Measurements from ENCODE around the gene TMEM59.

DNA sequence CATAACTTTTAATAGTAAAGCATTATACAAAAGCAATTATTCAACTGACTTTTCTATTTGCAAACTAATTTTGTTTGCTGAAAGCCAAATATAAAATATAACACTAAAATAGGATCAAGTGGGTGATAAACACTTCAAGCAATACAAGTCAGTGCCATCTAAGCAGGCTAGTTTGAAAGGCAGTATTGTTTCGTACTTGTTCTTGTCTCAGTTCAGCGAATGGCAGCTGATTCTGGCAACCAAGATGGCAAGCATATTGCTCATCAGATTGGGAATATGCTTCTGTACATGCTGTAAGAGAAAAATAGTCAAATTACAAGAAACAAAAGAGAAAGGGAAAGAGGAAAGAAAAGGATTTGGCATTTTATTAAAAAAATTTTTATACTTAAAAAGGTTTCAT is 7.5 kb downstream of the TMEM59 start:
- TF ChIP-seq, protein P1, sequence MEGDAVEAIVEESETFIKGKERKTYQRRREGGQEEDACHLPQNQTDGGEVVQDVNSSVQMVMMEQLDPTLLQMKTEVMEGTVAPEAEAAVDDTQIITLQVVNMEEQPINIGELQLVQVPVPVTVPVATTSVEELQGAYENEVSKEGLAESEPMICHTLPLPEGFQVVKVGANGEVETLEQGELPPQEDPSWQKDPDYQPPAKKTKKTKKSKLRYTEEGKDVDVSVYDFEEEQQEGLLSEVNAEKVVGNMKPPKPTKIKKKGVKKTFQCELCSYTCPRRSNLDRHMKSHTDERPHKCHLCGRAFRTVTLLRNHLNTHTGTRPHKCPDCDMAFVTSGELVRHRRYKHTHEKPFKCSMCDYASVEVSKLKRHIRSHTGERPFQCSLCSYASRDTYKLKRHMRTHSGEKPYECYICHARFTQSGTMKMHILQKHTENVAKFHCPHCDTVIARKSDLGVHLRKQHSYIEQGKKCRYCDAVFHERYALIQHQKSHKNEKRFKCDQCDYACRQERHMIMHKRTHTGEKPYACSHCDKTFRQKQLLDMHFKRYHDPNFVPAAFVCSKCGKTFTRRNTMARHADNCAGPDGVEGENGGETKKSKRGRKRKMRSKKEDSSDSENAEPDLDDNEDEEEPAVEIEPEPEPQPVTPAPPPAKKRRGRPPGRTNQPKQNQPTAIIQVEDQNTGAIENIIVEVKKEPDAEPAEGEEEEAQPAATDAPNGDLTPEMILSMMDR (conservative IDR thresholded peaks at IDR 0.05; ENCODE audit: low read depth, low read length): no peak
- no peak for TF ChIP-seq EZH2 (IDR thresholded peaks at IDR 0.05; ENCODE audit: borderline replicate concordance, low read depth, low read length, poor library complexity, severe bottlenecking)

All from A673 (cell line).